ENCODE results near the gene COX4I1. TPM values are rescaled to one million over a fixed set of nuclear protein-coding genes. Genes with fewer than 3 reads are reported as not detected.

Gene COX4I1
- polyA plus RNA-seq, 3 donors: 985 to 1,312 (median 1,132) TPM

DNA sequence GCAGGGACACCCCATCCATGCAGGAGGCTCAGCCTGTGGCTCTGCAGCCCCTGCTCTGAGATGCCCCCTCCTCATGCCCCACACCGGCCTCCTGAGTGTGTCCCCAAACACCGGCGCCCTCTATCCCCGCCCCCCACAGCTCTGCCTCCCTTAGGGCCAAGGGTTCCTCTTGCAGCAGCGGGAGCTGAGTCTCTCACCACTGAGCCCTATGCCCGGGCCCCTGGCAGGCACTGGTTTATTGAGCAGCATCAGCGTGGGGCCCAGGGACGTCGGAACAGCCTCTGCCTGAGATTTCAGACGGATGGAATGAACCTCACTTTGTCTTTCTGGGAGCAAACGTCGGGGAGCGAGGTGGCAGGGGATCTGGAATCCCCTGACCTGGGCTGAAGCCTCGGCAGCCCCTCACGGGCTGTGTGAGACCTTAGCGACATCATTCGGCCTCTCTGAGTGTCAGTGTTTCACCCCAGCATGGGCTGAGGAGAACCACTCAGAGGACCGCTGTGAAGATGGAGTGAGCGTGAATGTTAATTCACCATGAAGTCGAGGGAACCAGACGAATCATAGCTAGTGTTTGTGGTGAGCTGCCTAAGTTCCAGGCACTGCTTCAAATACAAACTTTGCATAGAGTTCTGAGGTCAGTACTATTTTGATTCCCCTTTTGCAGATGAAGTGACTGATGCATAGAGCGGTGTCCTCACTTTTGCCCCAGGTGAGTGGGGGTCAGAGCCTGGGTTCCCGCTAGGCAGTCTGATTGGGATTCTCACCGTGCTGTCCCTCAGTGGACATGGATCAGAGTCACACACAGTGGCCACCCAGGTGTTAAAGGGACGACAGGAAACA lies 43.3 kb upstream of the COX4I1 start:
- Histone ChIP-seq H3K4me1 (ENCODE audit: control insufficient read depth in 1 of 2, insufficient read depth in 2 of 2, low read length in 2 of 2) (peaks cover 39 to 59% of the 10 kb centered on the region in 2 donors), H3K4me2 (replicated peaks; ENCODE audit: extremely low read depth, low read length, poor library complexity, severe bottlenecking) (no peak overlapping the region), H3K4me3 (replicated peaks in 1 of 3; ENCODE audit: low read depth in 2 of 3, low read length in 3 of 3) (no peak overlapping the region), H3K27ac (ENCODE audit: low read depth in 1 of 2, low read length in 2 of 2) (no peak overlapping the region), H3K9me3 (replicated peaks in 1 of 2; ENCODE audit: control insufficient read depth in 1 of 2, insufficient read depth in 1 of 2, low read length in 2 of 2) (no peaks in the 10 kb centered on the region), H2AFZ (ENCODE audit: insufficient read depth, low read depth, low read length, poor library complexity, severe bottlenecking) (no peak overlapping the region), H3K79me2 (ENCODE audit: insufficient read depth, low read length) (no peaks in the 10 kb centered on the region), H4K20me1 (ENCODE audit: insufficient read depth, low read length) (no peaks in the 10 kb centered on the region), H3K9ac (ENCODE audit: insufficient read depth, low read length, poor library complexity, severe bottlenecking) (no peak overlapping the region), H3K27me3 (ENCODE audit: control insufficient read depth in 2 of 2, insufficient read depth in 2 of 2, low read length in 2 of 2) (peaks cover 0 to 9% of the 10 kb centered on the region in 2 donors), H3K36me3 (replicated peaks in 1 of 2; ENCODE audit: control insufficient read depth in 1 of 2, insufficient read depth in 2 of 2, low read length in 2 of 2) (no peaks in the 10 kb centered on the region)
- H3K4me3 Mint-ChIP-seq: no peak overlapping the region
- 85% methylated on average over 23 of the region's 25 CpGs for WGBS (ENCODE audit: insufficient coverage)
- DNase-seq: no peak
- peaks cover 52% of the 10 kb centered on the region for H3K4me1 Mint-ChIP-seq
- peaks cover 0 to 6% (median 2%) of the 10 kb centered on the region in 7 donors for H3K9me3 Mint-ChIP-seq
- peaks cover 17 to 35% (median 20%) of the 10 kb centered on the region in 3 donors for H3K27me3 Mint-ChIP-seq (ENCODE audit: low read depth in 3 of 3)
- H3K36me3 Mint-ChIP-seq: no peaks in the 10 kb centered on the region
- TF ChIP-seq, protein P1, sequence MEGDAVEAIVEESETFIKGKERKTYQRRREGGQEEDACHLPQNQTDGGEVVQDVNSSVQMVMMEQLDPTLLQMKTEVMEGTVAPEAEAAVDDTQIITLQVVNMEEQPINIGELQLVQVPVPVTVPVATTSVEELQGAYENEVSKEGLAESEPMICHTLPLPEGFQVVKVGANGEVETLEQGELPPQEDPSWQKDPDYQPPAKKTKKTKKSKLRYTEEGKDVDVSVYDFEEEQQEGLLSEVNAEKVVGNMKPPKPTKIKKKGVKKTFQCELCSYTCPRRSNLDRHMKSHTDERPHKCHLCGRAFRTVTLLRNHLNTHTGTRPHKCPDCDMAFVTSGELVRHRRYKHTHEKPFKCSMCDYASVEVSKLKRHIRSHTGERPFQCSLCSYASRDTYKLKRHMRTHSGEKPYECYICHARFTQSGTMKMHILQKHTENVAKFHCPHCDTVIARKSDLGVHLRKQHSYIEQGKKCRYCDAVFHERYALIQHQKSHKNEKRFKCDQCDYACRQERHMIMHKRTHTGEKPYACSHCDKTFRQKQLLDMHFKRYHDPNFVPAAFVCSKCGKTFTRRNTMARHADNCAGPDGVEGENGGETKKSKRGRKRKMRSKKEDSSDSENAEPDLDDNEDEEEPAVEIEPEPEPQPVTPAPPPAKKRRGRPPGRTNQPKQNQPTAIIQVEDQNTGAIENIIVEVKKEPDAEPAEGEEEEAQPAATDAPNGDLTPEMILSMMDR (IDR thresholded peaks at IDR 0.05): no peak
- peak overlapping the region in 1 of 7 donors; percentile 63 for H3K27ac Mint-ChIP-seq
- intact Hi-C loops (cut with micrococcal nuclease): loop anchor here in 1 of 2 donors (5.0 kb wide), 1 partner anchor 39 kb away; no protein-coding TSS in a partner anchor

DNA sequence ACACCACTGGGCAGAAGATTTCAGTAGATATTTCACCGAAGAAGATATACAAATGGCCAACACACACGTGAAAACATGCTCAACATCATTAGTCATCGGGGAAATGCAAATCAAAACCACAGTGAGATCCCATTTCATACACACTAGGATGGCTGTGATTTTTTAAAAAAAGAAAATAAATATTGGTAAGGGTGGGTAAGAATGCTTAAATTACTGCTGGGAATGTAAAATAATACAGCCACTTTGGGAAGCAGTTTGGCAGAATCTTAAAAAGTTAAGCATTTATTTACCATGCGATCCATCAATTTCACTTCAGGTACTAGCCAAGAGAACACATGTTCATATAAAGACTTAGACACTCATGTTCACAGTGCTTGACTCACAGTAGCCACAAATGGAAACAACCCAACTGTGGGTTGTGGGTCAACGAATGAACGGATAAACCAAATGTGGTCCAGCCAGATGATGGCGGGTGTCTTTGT lies 42.1 kb upstream of the COX4I1 start:
- H3K36me3 ChIP-seq (replicated peaks in 1 of 2; ENCODE audit: control insufficient read depth in 1 of 2, insufficient read depth in 2 of 2, low read length in 2 of 2): no peaks in the 10 kb centered on the region
- H3K27me3 ChIP-seq (ENCODE audit: control insufficient read depth in 2 of 2, insufficient read depth in 2 of 2, low read length in 2 of 2): peaks cover 0 to under 1% of the 10 kb centered on the region in 2 donors
- no peaks in the 10 kb centered on the region for H4K20me1 ChIP-seq (ENCODE audit: insufficient read depth, low read length)
- H3K4me1 ChIP-seq (ENCODE audit: control insufficient read depth in 1 of 2, insufficient read depth in 2 of 2, low read length in 2 of 2): peaks cover 44 to 60% of the 10 kb centered on the region in 2 donors
- H3K4me3 ChIP-seq (replicated peaks in 1 of 3; ENCODE audit: low read depth in 2 of 3, low read length in 3 of 3): no peak overlapping the region
- no peak overlapping the region for H3K9ac ChIP-seq (ENCODE audit: insufficient read depth, low read length, poor library complexity, severe bottlenecking)
- WGBS (ENCODE audit: insufficient coverage): 66% methylated on average over 4 of the region's 7 CpGs
- intact Hi-C loops (cut with micrococcal nuclease): loop anchor here in 1 of 2 donors (5.0 kb wide), 1 partner anchor 40 kb away; no protein-coding TSS in a partner anchor
- H3K4me2 ChIP-seq (replicated peaks; ENCODE audit: extremely low read depth, low read length, poor library complexity, severe bottlenecking): no peak overlapping the region
- TF ChIP-seq, protein P1 (IDR thresholded peaks at IDR 0.05): no peak
- H3K36me3 Mint-ChIP-seq: no peaks in the 10 kb centered on the region
- H3K27ac ChIP-seq (ENCODE audit: low read depth in 1 of 2, low read length in 2 of 2): no peak overlapping the region
- peaks cover 0 to 6% (median 2%) of the 10 kb centered on the region in 7 donors for H3K9me3 Mint-ChIP-seq
- H2AFZ ChIP-seq (ENCODE audit: insufficient read depth, low read depth, low read length, poor library complexity, severe bottlenecking): no peak overlapping the region
- H3K27me3 Mint-ChIP-seq (ENCODE audit: low read depth in 3 of 3): peaks cover 11 to 26% (median 14%) of the 10 kb centered on the region in 3 donors
- no peak overlapping the region for H3K27ac Mint-ChIP-seq
- H3K79me2 ChIP-seq (ENCODE audit: insufficient read depth, low read length): no peaks in the 10 kb centered on the region
- H3K9me3 ChIP-seq (replicated peaks in 1 of 2; ENCODE audit: control insufficient read depth in 1 of 2, insufficient read depth in 1 of 2, low read length in 2 of 2): no peaks in the 10 kb centered on the region
- peaks cover 56% of the 10 kb centered on the region for H3K4me1 Mint-ChIP-seq
- peak overlapping the region in 1 of 2 donors; percentile 23 for H3K4me3 Mint-ChIP-seq
- DNase-seq: no peak

All from CD14-positive monocyte (primary cell).